Activated CD4-positive, CD25-positive, alpha-beta regulatory T cell treated with anti-CD3 and anti-CD28 coated beads, Interleukin-2, amount 50 U/mL, for 16 hours (primary cell): Measurements from ENCODE around the gene ABCF1.
A peak's percentile ranks its signal among the peaks of the same experiment; 100 is the strongest.

Experiments used
- DNase-seq: peaks from one replicate; pipeline ENCODE4 v3.0.0-alpha.2; 2020; ENCODE audit warnings: low read depth, low spot score

Gene ABCF1

DNA sequence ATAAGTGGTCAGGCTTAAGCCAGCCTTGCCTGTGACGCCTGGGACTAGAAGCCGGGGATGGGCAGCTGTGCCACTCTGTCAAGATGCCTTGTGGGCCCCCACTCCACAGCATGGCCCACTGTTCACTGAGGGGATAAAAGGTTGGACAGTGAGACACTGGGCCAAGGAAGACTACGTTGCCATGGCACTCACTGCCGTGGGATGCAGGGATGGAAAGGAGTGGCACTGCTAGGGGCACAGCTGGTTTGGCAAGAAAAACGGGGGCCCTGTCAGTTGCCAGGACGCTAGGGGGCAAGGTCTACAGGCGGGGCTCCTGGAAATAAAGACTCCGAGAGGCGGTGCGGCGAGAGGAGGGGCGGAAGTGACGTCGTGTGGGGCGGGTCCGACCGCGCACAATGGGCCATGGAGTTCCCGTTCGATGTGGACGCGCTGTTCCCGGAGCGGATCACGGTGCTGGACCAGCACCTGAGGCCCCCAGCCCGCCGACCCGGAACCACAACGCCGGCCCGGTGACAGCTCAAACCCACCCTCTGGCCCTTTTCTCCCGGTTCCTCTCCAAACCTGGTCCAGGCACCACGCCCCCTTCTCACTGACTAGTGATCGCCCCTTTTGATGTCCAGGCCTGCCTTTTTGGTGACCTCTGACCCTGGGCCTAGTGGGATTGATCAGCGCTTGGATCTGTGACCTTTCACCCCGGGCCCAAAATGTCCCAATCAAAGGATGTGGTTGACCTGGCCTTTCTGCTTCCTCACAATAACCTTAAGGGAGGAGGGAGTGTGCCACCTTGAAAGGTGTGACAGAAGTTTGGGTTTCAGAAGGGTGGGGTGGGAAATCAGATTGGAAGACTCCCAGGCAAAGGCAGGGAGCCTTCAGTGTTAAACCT lies 55.5 kb downstream of the ABCF1 start, which contains the start of gene ATAT1:
Gene ATAT1 (plus strand): TSS at position 391 of the 883 bp plus-strand sequence.
- DNase-seq = peak; percentile 72

DNA sequence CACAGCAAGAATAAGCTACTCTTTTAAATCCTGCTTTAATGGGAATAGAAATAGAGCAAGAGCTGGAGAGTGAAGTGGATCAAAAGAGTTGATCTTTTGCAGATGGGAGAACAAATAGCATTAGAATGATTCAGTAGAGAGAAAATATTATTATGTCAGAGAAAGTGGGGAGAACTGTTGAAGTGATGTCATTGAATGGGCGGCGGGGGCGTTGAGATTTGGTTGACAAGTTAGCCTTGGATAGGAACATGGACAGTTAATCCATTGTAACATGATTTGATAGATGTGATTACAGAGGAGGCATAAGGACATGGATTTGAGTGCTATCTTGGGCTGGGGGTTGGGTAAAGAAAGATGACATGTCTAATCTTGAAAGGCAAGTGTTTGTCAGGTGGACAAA lies 64.6 kb downstream of the ABCF1 start:
- DNase-seq = no peak

DNA sequence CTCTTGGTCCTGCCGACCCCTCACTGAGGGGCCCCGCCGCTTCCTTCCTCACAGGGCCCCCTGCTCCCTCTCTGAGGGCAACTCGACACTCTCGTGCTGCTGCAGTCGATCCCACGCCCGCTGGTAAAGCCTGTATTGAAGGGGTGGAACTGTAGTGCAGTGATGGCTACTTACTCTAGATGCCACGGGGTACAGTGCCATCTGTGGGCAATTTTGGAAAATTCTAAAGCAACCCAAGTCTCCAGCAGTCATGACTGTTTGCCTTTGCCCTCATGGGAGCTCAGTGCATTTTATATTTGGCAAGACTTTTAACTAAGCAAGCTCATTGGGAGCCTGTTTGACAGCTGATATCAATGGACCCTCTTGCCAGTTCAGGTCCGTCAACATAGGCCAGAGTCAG lies 69.2 kb downstream of the ABCF1 start:
- DNase-seq = no peak

DNA sequence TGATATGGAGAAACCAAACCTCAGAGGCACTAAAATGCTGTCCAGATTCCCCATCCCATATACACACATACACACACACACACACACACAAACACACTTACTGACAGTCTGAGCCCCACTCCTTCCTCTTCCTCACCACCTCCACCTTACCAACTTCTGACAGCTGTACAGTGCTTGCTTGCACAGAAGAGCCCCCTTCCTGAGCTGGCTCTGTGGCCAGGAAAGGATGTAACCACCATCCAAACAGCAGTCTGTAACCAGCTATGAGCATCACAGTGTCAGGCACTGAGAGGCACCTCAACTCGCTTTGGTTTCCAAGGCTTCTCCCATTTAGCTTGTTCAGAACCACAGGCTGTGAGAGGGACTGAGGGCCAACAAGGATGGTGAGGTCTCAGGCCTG lies 69.8 kb downstream of the ABCF1 start:
- no peak for DNase-seq
